Stimulated activated CD4-positive, alpha-beta T cell treated with anti-CD3 and anti-CD28 coated beads, Interleukin-12 subunit alpha, Interleukin-12 subunit beta, amount 100 ng/mL, for 48 hours (primary cell): ENCODE measurements around the gene CMTM4.
A peak's percentile ranks its signal among the peaks of the same experiment; 100 is the strongest.
"Not testable (repeated sequence)": the region's sequence is repeated elsewhere in the genome, so short reads cannot be mapped to it uniquely, and the experiment has no call there.

Source experiments
- DNase-seq, 3 donors: peaks; one replicate each; pipeline ENCODE4 v3.0.0-alpha.2; 2020; ENCODE audit warnings: low read depth in 2 of 3, low spot score in 1 of 3

CMTM4 gene

GRCh38 chr16:66596986-66597848 is 99.3 kb downstream of the CMTM4 start:
- no peak for DNase-seq

GRCh38 chr16:66596559-66596958 is 100.0 kb downstream of the CMTM4 start:
- DNase-seq, result not testable (repeated sequence)

- no peak for DNase-seq
Measured at GRCh38 chr16:66594739-66595138, 101.8 kb downstream of the CMTM4 start.

GRCh38 chr16:66592814-66593213 is 103.7 kb downstream of the CMTM4 start:
- DNase-seq, result no peak

GRCh38 chr16:66592241-66592640 is 104.3 kb downstream of the CMTM4 start:
- no peak for DNase-seq

- DNase-seq, result no peak
Measured at GRCh38 chr16:66591018-66591417, 105.5 kb downstream of the CMTM4 start.

GRCh38 chr16:66590322-66590721 is 106.2 kb downstream of the CMTM4 start:
- no peak for DNase-seq

- peak; percentile 44 to 56 (median 50) for DNase-seq
Measured at GRCh38 chr16:66588981-66589713, 107.4 kb downstream of the CMTM4 start.

GRCh38 chr16:66587881-66588600 is 108.5 kb downstream of the CMTM4 start:
- DNase-seq, result no peak

GRCh38 chr16:66585481-66586239 is 110.9 kb downstream of the CMTM4 start:
- no peak for DNase-seq

- DNase-seq, result no peak
Measured at GRCh38 chr16:66581246-66581952, 115.1 kb downstream of the CMTM4 start.

GRCh38 chr16:66580605-66581209 is 115.8 kb downstream of the CMTM4 start:
- no peak for DNase-seq

GRCh38 chr16:66578651-66579531 is 117.7 kb downstream of the CMTM4 start, which contains the start of gene CMTM2:
TSS of gene CMTM2 (plus strand) at chr16:66579463. CDS start at chr16:66579608, 145 bp downstream.
- DNase-seq, result no peak

- no peak for DNase-seq
Measured at GRCh38 chr16:66576296-66576695, 120.2 kb downstream of the CMTM4 start.

GRCh38 chr16:66575060-66575459 is 121.5 kb downstream of the CMTM4 start:
- no peak for DNase-seq

GRCh38 chr16:66574531-66574930 is 122.0 kb downstream of the CMTM4 start:
- DNase-seq, result no peak

GRCh38 chr16:66574081-66574480 is 122.5 kb downstream of the CMTM4 start:
- no peak for DNase-seq

- DNase-seq, result no peak
Measured at GRCh38 chr16:66572356-66572755, 124.2 kb downstream of the CMTM4 start.
